ENCODE measurements around the gene DYNC1I1.

Gene DYNC1I1

GRCh38 chr7:96033009-96033598 is 260.8 kb downstream of the DYNC1I1 start:
- DNase-seq: no peak

- no peak for DNase-seq
Observed at GRCh38 chr7:96034940-96035727, 262.8 kb downstream of the DYNC1I1 start.

GRCh38 chr7:96040250-96040772 is 268.0 kb downstream of the DYNC1I1 start:
- DNase-seq: no peak

- no peak for DNase-seq
Observed at GRCh38 chr7:96041171-96041570, 268.8 kb downstream of the DYNC1I1 start.

GRCh38 chr7:96045181-96045580 is 272.8 kb downstream of the DYNC1I1 start:
- no peak for DNase-seq

GRCh38 chr7:96045919-96046318 is 273.6 kb downstream of the DYNC1I1 start:
- DNase-seq: no peak

- no peak for DNase-seq
Observed at GRCh38 chr7:96052289-96052688, 279.9 kb downstream of the DYNC1I1 start.

GRCh38 chr7:96052860-96053470 is 280.6 kb downstream of the DYNC1I1 start:
- DNase-seq: no peak

GRCh38 chr7:96055717-96056116 is 283.4 kb downstream of the DYNC1I1 start:
- DNase-seq: no peak

- no peak for DNase-seq
Observed at GRCh38 chr7:96059075-96059474, 286.7 kb downstream of the DYNC1I1 start.

GRCh38 chr7:96061009-96061408 is 288.7 kb downstream of the DYNC1I1 start:
- DNase-seq: no peak

- no peak for DNase-seq
Observed at GRCh38 chr7:96061844-96062243, 289.5 kb downstream of the DYNC1I1 start.

GRCh38 chr7:96067321-96067720 is 295.0 kb downstream of the DYNC1I1 start:
- DNase-seq: no peak

GRCh38 chr7:96069401-96069800 is 297.0 kb downstream of the DYNC1I1 start:
- no peak for DNase-seq

- no peak for DNase-seq
Observed at GRCh38 chr7:96074871-96075270, 302.5 kb downstream of the DYNC1I1 start.

GRCh38 chr7:96075510-96076349 is 303.4 kb downstream of the DYNC1I1 start:
- DNase-seq: peak; percentile 20

GRCh38 chr7:96076350-96076707 is 304.0 kb downstream of the DYNC1I1 start:
- DNase-seq: no peak

GRCh38 chr7:96080027-96080426 is 307.7 kb downstream of the DYNC1I1 start:
- DNase-seq: no peak

GRCh38 chr7:96084881-96085553 is 312.7 kb downstream of the DYNC1I1 start:
- no peak for DNase-seq

GRCh38 chr7:96085953-96086352 is 313.6 kb downstream of the DYNC1I1 start:
- no peak for DNase-seq

- no peak for DNase-seq
Observed at GRCh38 chr7:96088579-96088978, 316.2 kb downstream of the DYNC1I1 start.

GRCh38 chr7:96089511-96089910 is 317.2 kb downstream of the DYNC1I1 start:
- no peak for DNase-seq

GRCh38 chr7:96090756-96091155 is 318.4 kb downstream of the DYNC1I1 start:
- DNase-seq: no peak
